Smooth muscle cell (in vitro differentiated cells): ENCODE measurements around the gene RNF157. TPM values are rescaled to one million over a fixed set of nuclear protein-coding genes. Genes with fewer than 3 reads are reported as not detected.
A peak's percentile ranks its signal among the peaks of the same experiment; 100 is the strongest.

Experiments
- DNase-seq: peaks from one replicate; lab custom pipeline; 2025; ENCODE audit not compliant: unreplicated experiment; lab: John Stamatoyannopoulos, UW
- H2AFZ ChIP-seq: fragments of 200-600 bp; sonication (generic); 2 replicates; pipeline ENCODE4 v1.6.0; 2016; ENCODE audit warnings: antibody characterized with exemption, low read depth, mild to moderate bottlenecking
- H3F3A ChIP-seq: fragments of 200-600 bp; sonication (generic); 2 replicates; pipeline ENCODE4 v1.6.0; 2017; ENCODE audit warnings: antibody characterized with exemption, low read depth
- H3K27ac ChIP-seq: fragments of 200-600 bp; sonication (generic); 2 replicates; pipeline ENCODE4 v1.5.1; 2016; ENCODE audit warnings: low read depth, mild to moderate bottlenecking
- H3K27me3 ChIP-seq: fragments of 200-600 bp; sonication (generic); 2 replicates; pipeline ENCODE4 v1.6.1; 2016; ENCODE audit warnings: low read depth, mild to moderate bottlenecking
- H3K36me3 ChIP-seq: fragments of 200-600 bp; sonication (generic); 2 replicates; pipeline ENCODE4 v1.5.1; 2016; ENCODE audit warnings: low read depth
- H3K4me1 ChIP-seq: fragments of 200-600 bp; sonication (generic); 2 replicates; pipeline ENCODE4 v1.5.1; 2016; ENCODE audit warnings: low read depth
- H3K4me2 ChIP-seq: fragments of 200-600 bp; sonication (generic); 2 replicates; pipeline ENCODE4 v1.6.0; 2016; ENCODE audit warnings: mild to moderate bottlenecking
- H3K4me3 ChIP-seq: fragments of 200-600 bp; sonication (generic); 2 replicates; pipeline ENCODE4 v1.5.1; 2016; ENCODE audit warnings: mild to moderate bottlenecking
- H3K79me2 ChIP-seq: fragments of 200-600 bp; sonication (generic); 2 replicates; pipeline ENCODE4 v1.6.0; 2016; ENCODE audit warnings: low read depth, mild to moderate bottlenecking
- H3K9ac ChIP-seq: fragments of 200-600 bp; sonication (generic); 2 replicates; pipeline ENCODE4 v1.6.0; 2016; ENCODE audit warnings: low read depth
- H3K9me3 ChIP-seq: fragments of 200-600 bp; sonication (generic); replicated peaks from 2 replicates; pipeline ENCODE4 v1.5.1; 2016; ENCODE audit warnings: low read depth
- H4K20me1 ChIP-seq: fragments of 200-600 bp; sonication (generic); 2 replicates; pipeline ENCODE4 v1.6.0; 2016; ENCODE audit warnings: low read depth
- WGBS: methylation state at CpG from one replicate; pipeline ENCODE4 v1.1.7; 2016; ENCODE audit warnings: low lambda C conversion rate; 5-methylcytosine and 5-hydroxymethylcytosine counted together
- polyA plus RNA-seq: library from polyadenylated mRNA; unstranded; fragments of >200 nt; fragmentation: Nextera tagmentation; extraction: Ambion mirVana; gene quantifications from 2 replicates; pipeline ENCODE4 v1.2.1, GENCODE V29; 2016
- total RNA-seq: library from RNA; depleted of rRNA; stranded (reverse); fragments of >200 nt; gene quantifications from 2 replicates; pipeline ENCODE4 v1.2.3, GENCODE V29; 2014
- TF ChIP-seq, protein P1 (sequence below): fragments of 200-600 bp; sonication (generic); IDR thresholded peaks from 2 replicates; pipeline ENCODE4 v1.5.1; 2017; ENCODE audit warnings: borderline replicate concordance, mild to moderate bottlenecking, antibody characterized with exemption; ENCODE audit not compliant: insufficient read depth, poor library complexity, severe bottlenecking

Gene RNF157
- total and polyA plus RNA-seq, 2 experiments from 2014 or later, result 0.09 to 0.63 TPM

DNA sequence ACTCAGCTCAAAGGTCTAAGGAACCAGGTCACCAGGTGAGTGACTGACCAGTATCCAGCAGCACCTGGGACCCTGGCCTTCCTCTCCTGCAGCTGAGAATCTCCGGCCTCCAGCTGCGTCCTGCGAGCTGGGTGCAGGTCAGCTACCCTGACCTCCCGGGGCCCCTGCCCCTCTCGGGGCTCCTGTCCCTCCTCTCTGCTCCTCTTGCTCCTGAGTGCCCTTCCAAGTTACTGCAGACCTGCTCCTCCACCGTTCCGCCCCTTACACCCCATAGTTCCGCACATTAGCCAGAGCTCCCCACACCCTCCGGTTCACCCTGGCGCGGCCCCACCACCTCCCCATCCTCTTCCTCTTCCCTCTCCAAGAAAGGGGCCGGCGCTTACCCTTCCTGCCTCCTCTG is 109.8 kb downstream of the RNF157 start:
- Histone ChIP-seq H3K4me3 (no peak overlapping the region), H3K9ac (no peak overlapping the region), H2AFZ (no peak overlapping the region), H3K9me3 (no peaks in the 10 kb centered on the region), H3K27ac (no peak overlapping the region), H3F3A (no peaks in the 10 kb centered on the region), H3K36me3 (no peaks in the 10 kb centered on the region), H3K4me1 (peaks cover 23% of the 10 kb centered on the region), H3K27me3 (peaks cover 65% of the 10 kb centered on the region), H3K79me2 (no peaks in the 10 kb centered on the region), H3K4me2 (no peak overlapping the region), H4K20me1 (no peaks in the 10 kb centered on the region)
- TF ChIP-seq, protein P1, sequence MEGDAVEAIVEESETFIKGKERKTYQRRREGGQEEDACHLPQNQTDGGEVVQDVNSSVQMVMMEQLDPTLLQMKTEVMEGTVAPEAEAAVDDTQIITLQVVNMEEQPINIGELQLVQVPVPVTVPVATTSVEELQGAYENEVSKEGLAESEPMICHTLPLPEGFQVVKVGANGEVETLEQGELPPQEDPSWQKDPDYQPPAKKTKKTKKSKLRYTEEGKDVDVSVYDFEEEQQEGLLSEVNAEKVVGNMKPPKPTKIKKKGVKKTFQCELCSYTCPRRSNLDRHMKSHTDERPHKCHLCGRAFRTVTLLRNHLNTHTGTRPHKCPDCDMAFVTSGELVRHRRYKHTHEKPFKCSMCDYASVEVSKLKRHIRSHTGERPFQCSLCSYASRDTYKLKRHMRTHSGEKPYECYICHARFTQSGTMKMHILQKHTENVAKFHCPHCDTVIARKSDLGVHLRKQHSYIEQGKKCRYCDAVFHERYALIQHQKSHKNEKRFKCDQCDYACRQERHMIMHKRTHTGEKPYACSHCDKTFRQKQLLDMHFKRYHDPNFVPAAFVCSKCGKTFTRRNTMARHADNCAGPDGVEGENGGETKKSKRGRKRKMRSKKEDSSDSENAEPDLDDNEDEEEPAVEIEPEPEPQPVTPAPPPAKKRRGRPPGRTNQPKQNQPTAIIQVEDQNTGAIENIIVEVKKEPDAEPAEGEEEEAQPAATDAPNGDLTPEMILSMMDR, result no peak
- no peak for DNase-seq
- WGBS, result 76% methylated on average over 11 of the region's 13 CpGs

GRCh38 chr17:76125922-76126321 is 114.4 kb downstream of the RNF157 start:
- Histone ChIP-seq H4K20me1 (no peaks in the 10 kb centered on the region), H3K36me3 (no peaks in the 10 kb centered on the region), H3F3A (no peaks in the 10 kb centered on the region), H3K27ac (no peak overlapping the region), H3K79me2 (no peaks in the 10 kb centered on the region), H3K27me3 (peaks cover 19% of the 10 kb centered on the region), H3K9me3 (no peaks in the 10 kb centered on the region), H2AFZ (no peak overlapping the region), H3K4me2 (no peak overlapping the region), H3K4me1 (no peaks in the 10 kb centered on the region), H3K4me3 (no peak overlapping the region), H3K9ac (no peak overlapping the region)
- 93% methylated on average over 1 of the region's 1 CpG for WGBS
- TF ChIP-seq, protein P1, result no peak
- DNase-seq, result no peak

- Histone ChIP-seq H3K9ac (no peak overlapping the region), H3K36me3 (no peaks in the 10 kb centered on the region), H3K4me3 (no peak overlapping the region), H2AFZ (no peak overlapping the region), H3K27me3 (peaks cover 14% of the 10 kb centered on the region), H4K20me1 (no peaks in the 10 kb centered on the region), H3K4me2 (no peak overlapping the region), H3K9me3 (no peaks in the 10 kb centered on the region), H3K79me2 (no peaks in the 10 kb centered on the region), H3K4me1 (no peaks in the 10 kb centered on the region), H3K27ac (no peak overlapping the region), H3F3A (no peaks in the 10 kb centered on the region)
- TF ChIP-seq, protein P1, result no peak
- no peak for DNase-seq
- 84% methylated on average over 5 of the region's 5 CpGs for WGBS
Observed at GRCh38 chr17:76125391-76125675, 115.0 kb downstream of the RNF157 start.

DNA sequence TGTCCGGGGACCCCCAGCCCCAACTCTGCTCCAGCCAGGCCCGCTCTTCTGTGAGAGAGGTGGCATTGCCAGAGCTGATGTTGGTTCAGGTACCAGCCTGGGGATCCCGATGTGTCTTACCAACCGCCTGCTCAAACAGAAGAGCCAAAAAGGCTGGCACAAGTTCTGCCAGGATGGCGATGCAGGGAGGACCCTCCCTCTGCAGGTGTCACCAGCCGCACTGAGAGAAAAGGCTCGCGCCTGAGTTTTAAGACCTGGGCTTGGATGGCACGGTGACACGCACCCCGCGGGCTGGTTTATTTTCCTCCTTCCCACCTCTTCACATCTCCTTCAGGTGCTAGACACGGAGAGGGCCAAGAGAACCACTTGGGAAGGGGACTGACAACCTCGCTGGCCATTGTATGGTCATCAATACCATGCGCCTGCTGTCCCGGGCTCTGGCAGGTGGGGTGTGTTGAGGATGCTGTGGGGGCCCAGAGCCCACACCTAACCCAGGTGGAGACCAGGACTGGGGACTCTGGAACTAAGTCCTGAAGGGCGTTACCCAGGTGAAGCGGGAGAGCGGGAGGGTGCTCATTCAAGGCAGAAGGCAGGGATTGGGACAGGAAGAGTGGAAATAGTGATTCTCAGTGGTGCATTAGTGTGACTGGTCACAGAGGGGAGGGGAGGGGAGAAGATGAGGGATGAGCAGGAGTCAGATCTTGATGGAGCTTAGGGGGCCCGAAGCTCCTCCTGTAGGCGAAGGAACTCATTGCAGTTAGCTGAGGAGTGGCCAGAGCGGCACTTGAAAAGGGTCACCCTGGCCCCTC is 115.5 kb downstream of the RNF157 start:
- no peak for DNase-seq
- no peak overlapping the region for H3K4me2 ChIP-seq
- H3K4me3 ChIP-seq, result no peak overlapping the region
- H3K9me3 ChIP-seq, result no peaks in the 10 kb centered on the region
- no peaks in the 10 kb centered on the region for H3K79me2 ChIP-seq
- H3K36me3 ChIP-seq, result no peaks in the 10 kb centered on the region
- no peaks in the 10 kb centered on the region for H3K4me1 ChIP-seq
- H3K27ac ChIP-seq, result no peak overlapping the region
- no peak overlapping the region for H3K9ac ChIP-seq
- no peaks in the 10 kb centered on the region for H4K20me1 ChIP-seq
- WGBS, result 90% methylated on average over 21 of the region's 22 CpGs
- H2AFZ ChIP-seq, result no peak overlapping the region
- H3F3A ChIP-seq, result no peaks in the 10 kb centered on the region
- TF ChIP-seq, protein P1, result peak; percentile 12
- H3K27me3 ChIP-seq, result peaks cover 8% of the 10 kb centered on the region
